ENCODE data around the gene TIMP3.

The TIMP3 gene

GRCh38 chr22:32801537-32802236 lies at the start of gene TIMP3:
TIMP3 (plus strand) TSS chr22:32801705; CDS start chr22:32802002, 297 bp downstream.
- Histone ChIP-seq H3K27ac (ENCODE audit: poor library complexity, severe bottlenecking) (peak within 1 kb of the TSS; percentile 31), H3K9me3 (ENCODE audit: severe bottlenecking) (no peaks in the 10 kb centered on the region), H3K4me3 (ENCODE audit: severe bottlenecking) (peak within 1 kb of the TSS; percentile 55), H3K36me3 (ENCODE audit: low read depth) (no peaks in the 10 kb centered on the region), H3K27me3 (ENCODE audit: insufficient read depth, poor library complexity, severe bottlenecking) (no peaks in the 10 kb centered on the region), H3K4me1 (ENCODE audit: insufficient read depth, poor library complexity, severe bottlenecking) (peaks cover 17% of the 10 kb centered on the region)
- ATAC-seq (ENCODE audit: low read depth) (peak; percentile 52), DNase-seq (ENCODE audit: low spot score) (no peak)
- TF ChIP-seq CTCF (IDR thresholded peaks at IDR 0.05; ENCODE audit: poor library complexity, severe bottlenecking): no peak

- Histone ChIP-seq H3K27ac (ENCODE audit: poor library complexity, severe bottlenecking) (no peak overlapping the region), H3K27me3 (ENCODE audit: insufficient read depth, poor library complexity, severe bottlenecking) (no peaks in the 10 kb centered on the region), H3K9me3 (ENCODE audit: severe bottlenecking) (no peaks in the 10 kb centered on the region), H3K4me1 (ENCODE audit: insufficient read depth, poor library complexity, severe bottlenecking) (no peaks in the 10 kb centered on the region), H3K36me3 (ENCODE audit: low read depth) (no peaks in the 10 kb centered on the region), H3K4me3 (ENCODE audit: severe bottlenecking) (no peak overlapping the region)
- DNase-seq (ENCODE audit: low spot score): no peak
- no peak for ATAC-seq (ENCODE audit: low read depth)
- no peak for TF ChIP-seq CTCF (IDR thresholded peaks at IDR 0.05; ENCODE audit: poor library complexity, severe bottlenecking)
Observed at GRCh38 chr22:32752326-32752725, 49.2 kb upstream of the TIMP3 start.

- Histone ChIP-seq H3K4me1 (ENCODE audit: insufficient read depth, poor library complexity, severe bottlenecking) (no peaks in the 10 kb centered on the region), H3K27me3 (ENCODE audit: insufficient read depth, poor library complexity, severe bottlenecking) (no peaks in the 10 kb centered on the region), H3K36me3 (ENCODE audit: low read depth) (no peaks in the 10 kb centered on the region), H3K9me3 (ENCODE audit: severe bottlenecking) (no peaks in the 10 kb centered on the region), H3K27ac (ENCODE audit: poor library complexity, severe bottlenecking) (no peak overlapping the region), H3K4me3 (ENCODE audit: severe bottlenecking) (no peak overlapping the region)
- DNase-seq (ENCODE audit: low spot score): no peak
- no peak for ATAC-seq (ENCODE audit: low read depth)
- no peak for TF ChIP-seq CTCF (IDR thresholded peaks at IDR 0.05; ENCODE audit: poor library complexity, severe bottlenecking)
Observed at GRCh38 chr22:32752816-32753520, 48.5 kb upstream of the TIMP3 start.

- Histone ChIP-seq H3K27ac (ENCODE audit: poor library complexity, severe bottlenecking) (no peak overlapping the region), H3K9me3 (ENCODE audit: severe bottlenecking) (no peaks in the 10 kb centered on the region)
- ATAC-seq (ENCODE audit: low read depth): no peak
Observed at GRCh38 chr22:32753591-32753990, 47.9 kb upstream of the TIMP3 start.

More at GRCh38 chr22:32753591-32753990, 47.9 kb upstream of the TIMP3 start:
- DNase-seq (ENCODE audit: low spot score): no peak
- H3K27me3 ChIP-seq (ENCODE audit: insufficient read depth, poor library complexity, severe bottlenecking): no peaks in the 10 kb centered on the region
- no peaks in the 10 kb centered on the region for H3K36me3 ChIP-seq (ENCODE audit: low read depth)
- H3K4me1 ChIP-seq (ENCODE audit: insufficient read depth, poor library complexity, severe bottlenecking): no peaks in the 10 kb centered on the region
- no peak for TF ChIP-seq CTCF (IDR thresholded peaks at IDR 0.05; ENCODE audit: poor library complexity, severe bottlenecking)
- H3K4me3 ChIP-seq (ENCODE audit: severe bottlenecking): no peak overlapping the region

Measured in RWPE2 (cell line).